ENCODE measurements around the gene PTGIR. TPM values are rescaled to one million over a fixed set of nuclear protein-coding genes. Genes with fewer than 3 reads are reported as not detected.

Gene PTGIR
- total and polyA plus RNA-seq, 10 of the 15 experiments (the other 5 are each of a cell fraction or from before 2014, with no cell fraction given), result 0.34 to 29.1 (median 9.9) TPM

DNA sequence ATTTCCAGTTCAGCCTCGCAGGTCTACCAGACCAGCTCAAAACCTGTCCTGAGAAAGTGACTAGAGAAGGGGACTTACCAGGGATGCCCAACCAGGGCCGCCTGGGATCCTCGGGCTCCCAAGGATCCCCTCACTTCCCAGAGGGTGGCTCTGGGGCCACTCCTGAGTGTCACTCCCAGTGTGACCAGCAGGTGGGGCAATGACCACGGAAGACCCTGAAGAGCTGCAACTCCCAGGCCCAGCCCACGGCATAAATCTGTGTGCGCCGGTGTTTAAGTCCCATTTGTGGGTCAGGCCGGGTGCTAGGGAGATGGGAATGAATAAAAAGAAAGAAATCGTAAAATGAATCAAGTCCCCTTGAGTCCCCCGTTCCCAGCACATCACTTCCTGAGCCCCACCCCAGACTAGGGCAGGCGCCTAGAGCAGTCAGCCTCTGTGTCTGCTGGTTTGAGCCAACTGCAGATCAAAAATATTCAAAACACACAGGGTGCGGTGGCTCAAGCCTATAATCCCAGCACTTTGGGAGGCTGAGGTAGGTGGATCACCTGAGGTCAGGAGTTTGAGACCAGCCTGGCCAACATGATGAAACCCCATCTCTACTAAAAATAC is 10.7 kb downstream of the PTGIR start (continued):
- TF ChIP-seq, protein P1, sequence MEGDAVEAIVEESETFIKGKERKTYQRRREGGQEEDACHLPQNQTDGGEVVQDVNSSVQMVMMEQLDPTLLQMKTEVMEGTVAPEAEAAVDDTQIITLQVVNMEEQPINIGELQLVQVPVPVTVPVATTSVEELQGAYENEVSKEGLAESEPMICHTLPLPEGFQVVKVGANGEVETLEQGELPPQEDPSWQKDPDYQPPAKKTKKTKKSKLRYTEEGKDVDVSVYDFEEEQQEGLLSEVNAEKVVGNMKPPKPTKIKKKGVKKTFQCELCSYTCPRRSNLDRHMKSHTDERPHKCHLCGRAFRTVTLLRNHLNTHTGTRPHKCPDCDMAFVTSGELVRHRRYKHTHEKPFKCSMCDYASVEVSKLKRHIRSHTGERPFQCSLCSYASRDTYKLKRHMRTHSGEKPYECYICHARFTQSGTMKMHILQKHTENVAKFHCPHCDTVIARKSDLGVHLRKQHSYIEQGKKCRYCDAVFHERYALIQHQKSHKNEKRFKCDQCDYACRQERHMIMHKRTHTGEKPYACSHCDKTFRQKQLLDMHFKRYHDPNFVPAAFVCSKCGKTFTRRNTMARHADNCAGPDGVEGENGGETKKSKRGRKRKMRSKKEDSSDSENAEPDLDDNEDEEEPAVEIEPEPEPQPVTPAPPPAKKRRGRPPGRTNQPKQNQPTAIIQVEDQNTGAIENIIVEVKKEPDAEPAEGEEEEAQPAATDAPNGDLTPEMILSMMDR (IDR thresholded peaks at IDR 0.05 in 2 of 3, conservative IDR thresholded peaks at IDR 0.05 in 1 of 3; ENCODE audit: control insufficient read depth in 2 of 3, extremely low read depth in 1 of 3, insufficient read depth in 1 of 3, low read depth in 3 of 3, low read length in 3 of 3), result peak; percentile 88 to 92 (median 89)
- TF ChIP-seq BMI1 (IDR thresholded peaks at IDR 0.05; ENCODE audit: borderline replicate concordance) (no peak), EED (IDR thresholded peaks at IDR 0.05; ENCODE audit: low read depth) (peak; percentile 50; the same call in 1 of the 2 replicates), ASH2L (IDR thresholded peaks at IDR 0.05; ENCODE audit: borderline replicate concordance, low read depth) (no peak), RB1 (IDR thresholded peaks at IDR 0.05; ENCODE audit: borderline replicate concordance) (0 out of 2 replicates have a peak, but pooled peaks have one; percentile 28), LARP7 (IDR thresholded peaks at IDR 0.05) (0 out of 2 replicates have a peak, but pooled peaks have one; percentile 24)

DNA sequence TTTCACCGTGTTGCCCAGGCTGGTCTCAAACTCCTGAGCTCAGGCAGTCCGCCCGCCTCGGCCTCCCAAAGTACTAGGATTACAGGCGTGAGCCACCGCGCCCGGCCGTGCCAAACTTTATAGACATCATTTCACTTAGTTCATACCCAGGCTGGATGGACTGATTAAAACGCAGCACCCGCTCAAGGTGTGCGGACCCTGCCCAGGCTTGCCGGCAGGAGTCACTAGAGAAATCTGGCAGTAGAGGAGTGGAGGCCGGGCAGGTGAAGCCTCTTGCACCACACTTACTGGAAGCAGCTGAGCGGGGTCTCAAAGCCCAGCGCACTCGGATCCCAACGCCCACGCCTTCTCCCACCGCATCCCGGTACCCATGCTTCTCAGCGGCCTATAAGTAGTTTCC is 11.4 kb downstream of the PTGIR start:
- BruUV-seq (replicated peaks), result no TSS peak
- TF ChIP-seq NR2C2 (IDR thresholded peaks at IDR 0.05; ENCODE audit: borderline replicate concordance, control insufficient read depth, insufficient read length, low read depth) (no peak), IRF5 (IDR thresholded peaks at IDR 0.05; ENCODE audit: borderline replicate concordance) (no peak), CBX3 (IDR thresholded peaks at IDR 0.05; ENCODE audit: borderline replicate concordance, low read depth) (no peak), GABPA (IDR thresholded peaks at IDR 0.05; ENCODE audit: low read depth) (no peak), ZNF384 (IDR thresholded peaks at IDR 0.05; ENCODE audit: borderline replicate concordance, low read depth, low read length) (no peak), FOS (IDR thresholded peaks at IDR 0.05; ENCODE audit: borderline replicate concordance, extremely low read depth, insufficient read length) (no peak), FOXM1 (IDR thresholded peaks at IDR 0.05; ENCODE audit: low read depth, low read length) (no peak), SUPT20H (IDR thresholded peaks at IDR 0.05; ENCODE audit: borderline replicate concordance, control insufficient read depth, low read depth, low read length) (no peak), JUNB (IDR thresholded peaks at IDR 0.05) (no peak), MLLT1 (IDR thresholded peaks at IDR 0.05) (no peak), ATF7 (IDR thresholded peaks at IDR 0.05; ENCODE audit: low read depth) (no peak)

More for the DNA sequence above, 11.4 kb downstream of the PTGIR start:
- H3K79me2 ChIP-seq (ENCODE audit: control insufficient read depth, insufficient read depth, low read length), result no peaks in the 10 kb centered on the region
- in situ Hi-C loops (cut with MboI), result loop anchor here (5.0 kb wide), 1 partner anchor 49 kb away; the partner anchor contains the start of gene DACT3
- no peak overlapping the region for H2AFZ ChIP-seq (ENCODE audit: control insufficient read depth, low read depth, low read length)
- FAIRE-seq (no peak), ATAC-seq (no peak), DNase-seq (ENCODE audit: low read depth, low spot score) (no peak)
- CTCF ChIA-PET, result interaction anchor here (0.8 to 13.7 kb wide), 14 partner anchors 8 to 140 kb away, joined by 3 to 434 read pairs (median 5); partner anchors contain the start of genes CALM3, DACT3 and PTGIR
- H3K9me3 ChIP-seq (replicated peaks; ENCODE audit: control insufficient read depth, insufficient read depth, low read length), result no peaks in the 10 kb centered on the region
- H3K4me1 ChIP-seq (ENCODE audit: control insufficient read depth, insufficient read depth, low read length), result peaks cover 42% of the 10 kb centered on the region
- peaks cover 4% of the 10 kb centered on the region; the same call in 1 of the 2 replicates for H4K20me1 ChIP-seq (ENCODE audit: control insufficient read depth, insufficient read depth)
- H3K4me3 ChIP-seq, result no peak overlapping the region
- peaks cover 10 to 18% of the 10 kb centered on the region in 2 experiments; a peak in 3 of 4 replicates for H3K36me3 ChIP-seq (ENCODE audit: control insufficient read depth in 2 of 2, insufficient read depth in 2 of 2, low read length in 1 of 2)
- SMC1A ChIA-PET (ENCODE audit: uncharacterized antibody, unreplicated experiment), result interaction anchor here (0.9 to 17.6 kb wide), 8 partner anchors 9 to 49 kb away, joined by 3 to 286 read pairs (median 6); partner anchors contain the start of genes CALM3, DACT3, GNG8 and PTGIR
- RAD21 ChIA-PET (ENCODE audit: unreplicated experiment), result interaction anchor here (1.2 to 11.8 kb wide), 4 partner anchors 12 to 208 kb away, joined by 3 to 245 read pairs (median 26); partner anchors contain the start of genes CALM3 and DACT3
- POLR2A ChIA-PET, result interaction anchor here (1.5 to 5.5 kb wide), 3 partner anchors 12 to 48 kb away, joined by 5 to 45 read pairs (median 9); partner anchors contain the start of genes CALM3 and DACT3
- no peak overlapping the region for H3K27ac ChIP-seq (ENCODE audit: control insufficient read depth, insufficient read depth)
- H3K4me2 ChIP-seq (ENCODE audit: control insufficient read depth, insufficient read depth), result no peak overlapping the region
- no peaks in the 10 kb centered on the region for H3K27me3 ChIP-seq (replicated peaks in 1 of 2; ENCODE audit: control insufficient read depth in 2 of 2, insufficient read depth in 2 of 2, low read length in 1 of 2)
- intact Hi-C loops (cut with micrococcal nuclease; ENCODE audit: unreplicated experiment), result loop anchor here (5.0 kb wide), 1 partner anchor 104 kb away; the partner anchor contains the start of gene PRKD2
- no peak overlapping the region for H3K9ac ChIP-seq (ENCODE audit: control insufficient read depth, insufficient read depth, low read length)
- 89% methylated on average over 22 of the region's 22 CpGs for whole genome bisulfite sequencing (ENCODE audit: insufficient coverage, insufficient replicate concordance, low lambda C conversion rate, missing lambda C conversion rate)

All from GM12878 (cell line).